ENCODE results near the gene OR8B12.

- TF ChIP-seq, protein P1, sequence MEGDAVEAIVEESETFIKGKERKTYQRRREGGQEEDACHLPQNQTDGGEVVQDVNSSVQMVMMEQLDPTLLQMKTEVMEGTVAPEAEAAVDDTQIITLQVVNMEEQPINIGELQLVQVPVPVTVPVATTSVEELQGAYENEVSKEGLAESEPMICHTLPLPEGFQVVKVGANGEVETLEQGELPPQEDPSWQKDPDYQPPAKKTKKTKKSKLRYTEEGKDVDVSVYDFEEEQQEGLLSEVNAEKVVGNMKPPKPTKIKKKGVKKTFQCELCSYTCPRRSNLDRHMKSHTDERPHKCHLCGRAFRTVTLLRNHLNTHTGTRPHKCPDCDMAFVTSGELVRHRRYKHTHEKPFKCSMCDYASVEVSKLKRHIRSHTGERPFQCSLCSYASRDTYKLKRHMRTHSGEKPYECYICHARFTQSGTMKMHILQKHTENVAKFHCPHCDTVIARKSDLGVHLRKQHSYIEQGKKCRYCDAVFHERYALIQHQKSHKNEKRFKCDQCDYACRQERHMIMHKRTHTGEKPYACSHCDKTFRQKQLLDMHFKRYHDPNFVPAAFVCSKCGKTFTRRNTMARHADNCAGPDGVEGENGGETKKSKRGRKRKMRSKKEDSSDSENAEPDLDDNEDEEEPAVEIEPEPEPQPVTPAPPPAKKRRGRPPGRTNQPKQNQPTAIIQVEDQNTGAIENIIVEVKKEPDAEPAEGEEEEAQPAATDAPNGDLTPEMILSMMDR (IDR thresholded peaks at IDR 0.05): no peak
- TF ChIP-seq MAX (IDR thresholded peaks at IDR 0.05) (no peak), POLR2A (IDR thresholded peaks at IDR 0.05; ENCODE audit: low read length) (no peak), CEBPB (IDR thresholded peaks at IDR 0.05) (no peak)
- TF ChIP-seq, protein P2, sequence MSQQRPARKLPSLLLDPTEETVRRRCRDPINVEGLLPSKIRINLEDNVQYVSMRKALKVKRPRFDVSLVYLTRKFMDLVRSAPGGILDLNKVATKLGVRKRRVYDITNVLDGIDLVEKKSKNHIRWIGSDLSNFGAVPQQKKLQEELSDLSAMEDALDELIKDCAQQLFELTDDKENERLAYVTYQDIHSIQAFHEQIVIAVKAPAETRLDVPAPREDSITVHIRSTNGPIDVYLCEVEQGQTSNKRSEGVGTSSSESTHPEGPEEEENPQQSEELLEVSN (IDR thresholded peaks at IDR 0.05; ENCODE audit: borderline replicate concordance, low read depth): no peak
Measured at GRCh38 chr11:124493016-124493655, 50.3 kb downstream of the OR8B12 start.

Data from A549 (cell line).